HCT116 (cell line): Measurements from ENCODE around the gene EMX1. TPM values are rescaled to one million over a fixed set of nuclear protein-coding genes. Genes with fewer than 3 reads are reported as not detected.

Source experiments
- ATAC-seq: fragments of 200-7000 bp; cut with Tn5 transposase; 2 replicates; pipeline ENCODE4 v1.9.1; 2020; ENCODE audit warnings: mild to moderate bottlenecking, moderate library complexity
- BruUV-seq: library from RNA; stranded (reverse); fragments of 400-500 nt; replicated peaks from 2 replicates; lab custom pipeline; 2021; lab: Mats Ljungman, UMichigan
- CTCF ChIA-PET: fragments of 300-600 bp; sonication (Branson Sonifier 250); formaldehyde crosslinking; loops from one replicate; lab custom pipeline; 2021; ENCODE audit warnings: antibody characterized with exemption; lab: Charles Lee
- POLR2A ChIA-PET: fragments of 300-600, 350-600 bp; sonication (Branson Sonifier 250); formaldehyde crosslinking; loops from one replicate; lab custom pipeline; 2021; ENCODE audit warnings: antibody characterized with exemption; lab: Charles Lee
- RAD21 ChIA-PET, 2 experiments: fragments of 300-600 bp; sonication (Branson Sonifier 250); formaldehyde crosslinking; loops; one replicate each; lab custom pipeline; 2023; ENCODE audit warnings: low total read pairs in 2 of 2; ENCODE audit not compliant: uncharacterized antibody in 2 of 2, unreplicated experiment in 2 of 2, low non-redundant PET in 1 of 2; lab: Charles Lee
- DNase-seq: peaks from one replicate; pipeline ENCODE4 v3.0.0-alpha.2; 2010; ENCODE audit warnings: low read depth, low spot score
- H2AFZ ChIP-seq: fragments of 200-600 bp; shearing (Covaris generic), sonication (generic); 2 replicates; pipeline ENCODE4 v1.6.1; 2017; ENCODE audit warnings: low read depth, mixed run types, mixed read lengths, antibody characterized with exemption, low read length; ENCODE audit not compliant: poor library complexity, severe bottlenecking
- H3K27ac ChIP-seq: 2 replicates; pipeline ENCODE4 v1.5.1; 2012; ENCODE audit warnings: low read depth, low read length
- H3K27me3 ChIP-seq: fragments of 200-600 bp; sonication (generic); 2 replicates; pipeline ENCODE4 v1.6.1; 2016; ENCODE audit warnings: mixed run types, low read length, mixed read lengths; ENCODE audit not compliant: insufficient read depth
- H3K36me3 ChIP-seq, 2 experiments: fragments of 200-500 bp in 1 of 2; fragments of 200-600 bp in 1 of 2; sonication (Bioruptor generic) in 1 of 2; sonication (generic) in 1 of 2; 2 replicates each; pipeline versions ENCODE4 v1.5.1 to v1.6.1; 2014 to 2016; ENCODE audit warnings: low read length in 2 of 2, inconsistent platforms in 1 of 2, mixed read lengths in 1 of 2, mixed run types in 1 of 2; ENCODE audit not compliant: insufficient read depth in 2 of 2, control insufficient read depth in 1 of 2
- H3K4me1 ChIP-seq, 2 experiments: fragments of 200-600 bp in 1 of 2; sonication (generic) in 1 of 2; 2 replicates each; pipeline versions ENCODE4 v1.5.1 to v1.6.1; 2012 to 2017; ENCODE audit warnings: low read length in 2 of 2, inconsistent platforms in 1 of 2, mild to moderate bottlenecking in 1 of 2, mixed read lengths in 1 of 2, mixed run types in 1 of 2, moderate library complexity in 1 of 2; ENCODE audit not compliant: insufficient read depth in 2 of 2, control insufficient read depth in 1 of 2
- H3K4me2 ChIP-seq: fragments of 200-600 bp; sonication (generic); 2 replicates; pipeline ENCODE4 v1.6.1; 2017; ENCODE audit warnings: mixed run types, low read length, mixed read lengths
- H3K4me3 ChIP-seq, 2 experiments: fragments of 200-600 bp in 1 of 2; sonication (generic) in 1 of 2; replicated peaks in 1 of 2; 2 replicates each; pipeline ENCODE4 v1.5.1; 2011 to 2016; ENCODE audit warnings: low read length in 2 of 2, control low read depth in 1 of 2, low read depth in 1 of 2, mild to moderate bottlenecking in 1 of 2, mixed read lengths in 1 of 2, mixed run types in 1 of 2
- H3K79me2 ChIP-seq: fragments of 200-600 bp; sonication (generic); 2 replicates; pipeline ENCODE4 v1.6.1; 2017; ENCODE audit warnings: mild to moderate bottlenecking, mixed run types, low read length, moderate library complexity, mixed read lengths; ENCODE audit not compliant: insufficient read depth
- H3K9ac ChIP-seq: fragments of 200-600 bp; sonication (generic); 2 replicates; pipeline ENCODE4 v1.6.1; 2016; ENCODE audit warnings: low read length, mixed read lengths
- H3K9me2 ChIP-seq: fragments of 200-600 bp; sonication (generic), shearing (Covaris generic); 2 replicates; pipeline ENCODE4 v1.6.1; 2017; ENCODE audit warnings: mixed run types, mild to moderate bottlenecking, moderate library complexity; ENCODE audit not compliant: insufficient read depth
- H3K9me3 ChIP-seq, 2 experiments: fragments of 200-500 bp in 1 of 2; fragments of 200-600 bp in 1 of 2; sonication (Bioruptor generic) in 1 of 2; sonication (generic) in 1 of 2; 2 replicates each; pipeline ENCODE4 v1.6.1; 2014 to 2017; ENCODE audit warnings: low read length in 2 of 2, mixed read lengths in 2 of 2, inconsistent platforms in 1 of 2, low read depth in 1 of 2, mild to moderate bottlenecking in 1 of 2, mixed run types in 1 of 2, moderate library complexity in 1 of 2; ENCODE audit not compliant: control insufficient read depth in 1 of 2, insufficient read depth in 1 of 2
- H4K20me1 ChIP-seq: fragments of 200-600 bp; sonication (generic), shearing (Covaris generic); 2 replicates; pipeline ENCODE4 v1.6.1; 2017; ENCODE audit warnings: mixed run types, mild to moderate bottlenecking, moderate library complexity; ENCODE audit not compliant: insufficient read depth
- ELF1 ChIP-seq: IDR thresholded peaks from 2 replicates; pipeline ENCODE4 v1.6.1; 2012; ENCODE audit warnings: low read depth, borderline replicate concordance
- REST ChIP-seq: IDR thresholded peaks from 2 replicates; pipeline ENCODE4 v1.6.1; 2012; ENCODE audit warnings: low read depth
- SIN3A ChIP-seq: IDR thresholded peaks from 2 replicates; pipeline ENCODE4 v1.6.1; 2012; ENCODE audit warnings: low read depth
- SP1 ChIP-seq: IDR thresholded peaks from 2 replicates; pipeline ENCODE4 v1.6.1; 2012; ENCODE audit warnings: low read depth
- SRF ChIP-seq: IDR thresholded peaks from 2 replicates; pipeline ENCODE4 v1.6.1; 2012; ENCODE audit warnings: low read depth
- TCF7L2 ChIP-seq: IDR thresholded peaks from 2 replicates; pipeline ENCODE4 v1.7.0; 2011; ENCODE audit warnings: borderline replicate concordance, inconsistent platforms; ENCODE audit not compliant: insufficient read depth, insufficient read length; ENCODE audit errors: extremely low read depth
- YY1 ChIP-seq: IDR thresholded peaks from 2 replicates; pipeline ENCODE4 v1.6.1; 2011; ENCODE audit warnings: low read length, low read depth, moderate library complexity, mild to moderate bottlenecking; ENCODE audit not compliant: insufficient replicate concordance; ENCODE audit errors: extremely low read depth
- intact Hi-C: fragments of 100-400 bp; cut with micrococcal nuclease; formaldehyde crosslinking; loops from 2 replicates; pipeline ENCODE4 v1.10.0; 2022
- total RNA-seq: library from RNA; stranded (reverse); gene quantifications from one replicate; pipeline ENCODE4 v1.2.1, GENCODE V29; 2021; ENCODE audit not compliant: unreplicated experiment

The EMX1 gene
- total RNA-seq, 1 experiment from 2014 or later = 3.1 TPM

- BruUV-seq = no TSS peak
- RAD21 ChIA-PET = no interaction called here
These were observed 20.0 kb downstream of the EMX1 start for GRCh38 chr2:72937356-72937669.

More at GRCh38 chr2:72937356-72937669, 20.0 kb downstream of the EMX1 start:
- POLR2A ChIA-PET = no interaction called here
- TF ChIP-seq SRF (no peak), ELF1 (no peak), REST (no peak), YY1 (no peak), SP1 (no peak), SIN3A (no peak), TCF7L2 (no peak)
- no peaks in the 10 kb centered on the region for H4K20me1 ChIP-seq
- no peak overlapping the region for H3K9ac ChIP-seq
- no peak overlapping the region for H3K4me3 ChIP-seq
- ATAC-seq (no peak), DNase-seq (no peak)
- intact Hi-C loops = no loop called here
- no peaks in the 10 kb centered on the region for H3K27me3 ChIP-seq
- H3K79me2 ChIP-seq = no peaks in the 10 kb centered on the region
- CTCF ChIA-PET = no interaction called here
- no peaks in the 10 kb centered on the region for H3K36me3 ChIP-seq
- H3K9me2 ChIP-seq = no peaks in the 10 kb centered on the region
- no peak overlapping the region for H3K4me2 ChIP-seq
- H3K9me3 ChIP-seq = no peaks in the 10 kb centered on the region
- peaks cover 0 to 7% of the 10 kb centered on the region in 2 experiments; a peak in 2 of 4 replicates for H3K4me1 ChIP-seq
- H3K27ac ChIP-seq = no peak overlapping the region
- H2AFZ ChIP-seq = no peak overlapping the region
